HEK293 (cell line): ENCODE results near the gene CAB39L.

Experiments
- CTCF ChIA-PET: fragments of 350-600 bp; formaldehyde crosslinking; extraction: SDS; loops from one replicate; lab custom pipeline; 2021; ENCODE audit warnings: antibody characterized with exemption; lab: Yijun Ruan, JAX
- POLR2A ChIA-PET: fragments of 300-600 bp; formaldehyde crosslinking; extraction: SDS; loops from one replicate; lab custom pipeline; 2020; ENCODE audit warnings: antibody characterized with exemption, inconsistent platforms; lab: Yijun Ruan, JAX
- H3K27ac ChIP-seq: fragments of 200-500 bp; sonication (Bioruptor generic); 2 replicates; pipeline ENCODE4 v1.5.1; 2014; ENCODE audit warnings: low read depth, low read length, control low read depth, inconsistent platforms; ENCODE audit errors: extremely low read depth
- H3K36me3 ChIP-seq, 2 experiments: fragments of 200-500 bp in 1 of 2; sonication (Bioruptor generic) in 1 of 2; 1 replicate in 1 of 2; 2 replicates in 1 of 2; pipeline ENCODE4 v1.5.1; 2014 to 2017; ENCODE audit warnings: inconsistent platforms in 2 of 2, low read length in 2 of 2; ENCODE audit not compliant: control insufficient read depth in 2 of 2, insufficient read depth in 1 of 2
- H3K4me1 ChIP-seq: fragments of 200-500 bp; sonication (Bioruptor generic); 2 replicates; pipeline ENCODE4 v1.5.1; 2014; ENCODE audit warnings: mild to moderate bottlenecking, low read length, inconsistent platforms; ENCODE audit not compliant: control insufficient read depth, insufficient read depth
- H3K4me3 ChIP-seq: 2 replicates; pipeline ENCODE4 v1.5.1; 2011; ENCODE audit warnings: low read depth, mild to moderate bottlenecking, control low read depth, low read length, moderate library complexity
- H3K9me3 ChIP-seq: fragments of 200-500 bp; sonication (Bioruptor generic); 2 replicates; pipeline ENCODE4 v1.5.1; 2014; ENCODE audit warnings: low read depth, low read length, inconsistent platforms; ENCODE audit not compliant: control insufficient read depth, insufficient read depth
- ATF2 ChIP-seq: fragments of 450-650 bp; formaldehyde crosslinking; IDR thresholded peaks from 2 replicates; pipeline ENCODE4 v1.5.1; 2016; ENCODE audit warnings: missing biosample characterization, missing genetic modification characterization, low read depth
- GLI4 ChIP-seq: fragments of 450-650 bp; formaldehyde crosslinking; IDR thresholded peaks from 2 replicates; pipeline ENCODE4 v1.5.1; 2016; ENCODE audit warnings: missing biosample characterization, missing genetic modification characterization
- GLIS1 ChIP-seq: fragments of 450-650 bp; formaldehyde crosslinking; IDR thresholded peaks from 2 replicates; pipeline ENCODE4 v1.5.1; 2016; ENCODE audit warnings: missing biosample characterization, missing genetic modification characterization
- IKZF3 ChIP-seq: fragments of 450-650 bp; IDR thresholded peaks from 2 replicates; pipeline ENCODE4 v1.5.0; 2018; ENCODE audit warnings: missing biosample characterization, mild to moderate bottlenecking, missing genetic modification characterization, moderate library complexity
- KLF10 ChIP-seq: fragments of 450-650 bp; IDR thresholded peaks from 2 replicates; pipeline ENCODE4 v1.5.1; 2018; ENCODE audit warnings: missing biosample characterization, mild to moderate bottlenecking, missing genetic modification characterization
- KLF7 ChIP-seq: fragments of 450-650 bp; formaldehyde crosslinking; IDR thresholded peaks from 2 replicates; pipeline ENCODE4 v1.5.1; 2016; ENCODE audit warnings: missing biosample characterization, missing genetic modification characterization, borderline replicate concordance
- MEIS1 ChIP-seq: sonication (generic); formaldehyde crosslinking; IDR thresholded peaks from 2 replicates; pipeline ENCODE4 v1.8.1; 2022; ENCODE audit warnings: missing genetic modification reagents, mild to moderate bottlenecking, borderline replicate concordance
- RBAK ChIP-seq: fragments of 450-650 bp; formaldehyde crosslinking; IDR thresholded peaks from 2 replicates; pipeline ENCODE4 v1.5.1; 2016; ENCODE audit warnings: missing biosample characterization, missing genetic modification characterization
- REPIN1 ChIP-seq: fragments of 450-650 bp; formaldehyde crosslinking; IDR thresholded peaks from 2 replicates; pipeline ENCODE4 v1.5.1; 2017; ENCODE audit warnings: missing biosample characterization, missing genetic modification characterization, low read depth
- SETDB1 ChIP-seq: IDR thresholded peaks from one replicate; pipeline ENCODE4 v1.6.1; 2017; ENCODE audit warnings: mild to moderate bottlenecking, low read length, moderate library complexity, mixed read lengths; ENCODE audit not compliant: insufficient read length
- TRIM28 ChIP-seq: IDR thresholded peaks from 2 replicates; pipeline ENCODE4 v1.6.1; 2011; ENCODE audit warnings: low read length, control low read depth, borderline replicate concordance
- ZBTB1 ChIP-seq: fragments of 450-650 bp; formaldehyde crosslinking; IDR thresholded peaks from 2 replicates; pipeline ENCODE4 v1.5.1; 2016; ENCODE audit warnings: missing biosample characterization, missing genetic modification characterization
- ZBTB7A ChIP-seq: fragments of 450-650 bp; formaldehyde crosslinking; IDR thresholded peaks from 2 replicates; pipeline ENCODE4 v1.5.1; 2016; ENCODE audit warnings: low read depth, missing biosample characterization, missing genetic modification characterization
- ZBTB8A ChIP-seq: fragments of 450-650 bp; formaldehyde crosslinking; IDR thresholded peaks from 2 replicates; pipeline ENCODE4 v1.5.1; 2016; ENCODE audit warnings: missing biosample characterization, missing genetic modification characterization
- ZNF133 ChIP-seq: fragments of 450-650 bp; formaldehyde crosslinking; IDR thresholded peaks from 2 replicates; pipeline ENCODE4 v1.5.1; 2016; ENCODE audit warnings: missing biosample characterization, missing genetic modification characterization
- ZNF146 ChIP-seq: fragments of 450-650 bp; formaldehyde crosslinking; IDR thresholded peaks from 2 replicates; pipeline ENCODE4 v1.5.1; 2016; ENCODE audit warnings: missing biosample characterization, missing genetic modification characterization
- ZNF155 ChIP-seq: fragments of 450-650 bp; formaldehyde crosslinking; IDR thresholded peaks from 2 replicates; pipeline ENCODE4 v1.5.1; 2016; ENCODE audit warnings: missing biosample characterization, missing genetic modification characterization
- ZNF157 ChIP-seq: fragments of 450-650 bp; formaldehyde crosslinking; IDR thresholded peaks from 2 replicates; pipeline ENCODE4 v1.5.1; 2016; ENCODE audit warnings: missing biosample characterization, missing genetic modification characterization
- ZNF18 ChIP-seq: fragments of 450-650 bp; formaldehyde crosslinking; IDR thresholded peaks from 2 replicates; pipeline ENCODE4 v1.5.1; 2016; ENCODE audit warnings: missing biosample characterization, missing genetic modification characterization
- ZNF184 ChIP-seq: fragments of 450-650 bp; IDR thresholded peaks from 2 replicates; pipeline ENCODE4 v1.5.1; 2018; ENCODE audit warnings: missing biosample characterization, mild to moderate bottlenecking, missing genetic modification characterization
- ZNF2 ChIP-seq: fragments of 450-650 bp; formaldehyde crosslinking; IDR thresholded peaks from 2 replicates; pipeline ENCODE4 v1.5.1; 2016; ENCODE audit warnings: missing biosample characterization, missing genetic modification characterization
- ZNF341 ChIP-seq: fragments of 450-650 bp; formaldehyde crosslinking; IDR thresholded peaks from 2 replicates; pipeline ENCODE4; 2016; ENCODE audit warnings: low read depth, missing biosample characterization, missing genetic modification characterization
- ZNF610 ChIP-seq: fragments of 450-650 bp; formaldehyde crosslinking; IDR thresholded peaks from 2 replicates; pipeline ENCODE4 v1.5.1; 2016; ENCODE audit warnings: missing biosample characterization, missing genetic modification characterization, borderline replicate concordance
- ZNF623 ChIP-seq: fragments of 450-650 bp; formaldehyde crosslinking; IDR thresholded peaks from 2 replicates; pipeline ENCODE4 v1.5.1; 2016; ENCODE audit warnings: missing biosample characterization, missing genetic modification characterization
- ZNF660 ChIP-seq: fragments of 450-650 bp; IDR thresholded peaks from 2 replicates; pipeline ENCODE4 v1.5.1; 2018; ENCODE audit warnings: missing biosample characterization, mild to moderate bottlenecking, missing genetic modification characterization
- ZNF692 ChIP-seq: fragments of 450-650 bp; formaldehyde crosslinking; IDR thresholded peaks from 2 replicates; pipeline ENCODE4 v1.5.1; 2016; ENCODE audit warnings: missing biosample characterization, missing genetic modification characterization
- ZNF704 ChIP-seq: fragments of 450-650 bp; formaldehyde crosslinking; IDR thresholded peaks from 2 replicates; pipeline ENCODE4 v1.5.1; 2016; ENCODE audit warnings: missing biosample characterization, missing genetic modification characterization
- ZNF776 ChIP-seq: fragments of 450-650 bp; formaldehyde crosslinking; IDR thresholded peaks from 2 replicates; pipeline ENCODE4 v1.5.0; 2017; ENCODE audit warnings: missing biosample characterization, missing genetic modification characterization, borderline replicate concordance
- ZNF785 ChIP-seq: fragments of 450-650 bp; formaldehyde crosslinking; IDR thresholded peaks from 2 replicates; pipeline ENCODE4 v1.5.1; 2016; ENCODE audit warnings: missing biosample characterization, missing genetic modification characterization
- ZXDB ChIP-seq: fragments of 450-650 bp; formaldehyde crosslinking; IDR thresholded peaks from 2 replicates; pipeline ENCODE4 v1.5.1; 2016; ENCODE audit warnings: missing biosample characterization, missing genetic modification characterization

Gene CAB39L

GRCh38 chr13:49407936-49408335, 35.9 kb downstream of the CAB39L start:
- no peak overlapping the region for H3K4me3 ChIP-seq
- POLR2A ChIA-PET = no interaction called here
- no peaks in the 10 kb centered on the region for H3K4me1 ChIP-seq
- no peaks in the 10 kb centered on the region for H3K36me3 ChIP-seq
- CTCF ChIA-PET = no interaction called here
- TF ChIP-seq ZNF146 (tag by site-specific recombination) (no peak), ZNF157 (tag by site-specific recombination) (no peak), ZNF623 (tag by site-specific recombination) (no peak), ATF2 (tag by site-specific recombination) (no peak), KLF7 (tag by site-specific recombination) (no peak), ZBTB1 (tag by site-specific recombination) (no peak), ZXDB (tag by site-specific recombination) (no peak), ZNF785 (tag by site-specific recombination) (no peak), KLF10 (tag by site-specific recombination) (no peak), ZNF610 (tag by site-specific recombination) (no peak), IKZF3 (tag by site-specific recombination) (no peak), TRIM28 (no peak)
- H3K27ac ChIP-seq = no peak overlapping the region
- H3K9me3 ChIP-seq = no peaks in the 10 kb centered on the region

DNA sequence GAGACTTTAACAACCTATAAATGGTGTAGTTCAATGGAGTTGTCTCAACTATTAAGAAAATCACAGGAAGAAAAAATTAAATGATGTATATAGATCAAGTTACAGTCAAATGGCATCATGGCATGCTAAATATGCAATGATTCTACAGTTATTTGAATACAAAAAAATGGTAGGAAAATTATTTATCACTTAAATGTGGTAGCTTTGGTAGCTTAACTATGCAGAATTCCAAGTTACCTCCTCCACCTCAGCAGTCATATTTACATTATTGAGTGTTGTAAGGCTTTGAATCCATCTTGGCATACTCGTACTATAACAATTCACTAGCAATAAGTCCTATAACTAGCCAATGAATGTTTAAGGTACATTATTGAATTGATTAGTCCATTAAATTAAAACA, 36.8 kb downstream of the CAB39L start:
- Histone ChIP-seq H3K9me3 (no peaks in the 10 kb centered on the region), H3K4me1 (no peaks in the 10 kb centered on the region), H3K4me3 (no peak overlapping the region), H3K27ac (no peak overlapping the region), H3K36me3 (no peaks in the 10 kb centered on the region)
- TF ChIP-seq ZNF660 (tag by site-specific recombination) (no peak), RBAK (tag by site-specific recombination) (no peak)
- POLR2A ChIA-PET = no interaction called here
- CTCF ChIA-PET = no interaction called here

DNA sequence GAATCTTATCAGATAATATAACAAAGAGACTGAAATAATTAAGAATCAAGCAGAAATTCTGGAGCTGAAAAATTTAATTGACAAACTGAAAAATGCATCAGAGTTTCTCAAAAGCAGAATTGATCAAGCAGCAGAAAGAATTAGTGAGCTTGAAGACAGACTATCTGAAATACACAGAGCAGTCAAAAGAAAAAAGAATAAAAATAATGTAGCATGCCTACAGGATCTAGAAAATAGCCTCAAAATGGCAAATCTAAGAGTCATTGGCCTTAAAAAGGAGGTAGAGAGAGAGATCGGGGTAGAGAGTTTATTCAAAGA, 39.2 kb downstream of the CAB39L start:
- no peaks in the 10 kb centered on the region for H3K4me1 ChIP-seq
- H3K4me3 ChIP-seq = no peak overlapping the region
- POLR2A ChIA-PET = no interaction called here
- no peaks in the 10 kb centered on the region for H3K36me3 ChIP-seq
- no peak for TF ChIP-seq ZNF692
- TF ChIP-seq GLI4 = no peak
- TF ChIP-seq ZNF133 (tag by site-specific recombination) = no peak
- no peak for TF ChIP-seq SETDB1
- TF ChIP-seq ZNF341 (tag by site-specific recombination) = no peak
- no peak for TF ChIP-seq ZNF704 (tag by site-specific recombination)
- TF ChIP-seq ZBTB1 (tag by site-specific recombination) = no peak
- no peak for TF ChIP-seq MEIS1 (CRISPR knock-in tag)
- no peak for TF ChIP-seq ZNF2 (tag by site-specific recombination)
- TF ChIP-seq ZNF184 = no peak
- TF ChIP-seq ZNF776 (tag by site-specific recombination) = no peak
- TF ChIP-seq ZNF18 (tag by site-specific recombination) = no peak
- TF ChIP-seq ZNF155 (tag by site-specific recombination) = no peak
- no peak for TF ChIP-seq ZBTB7A (tag by site-specific recombination)
- no peak for TF ChIP-seq GLIS1
- TF ChIP-seq REPIN1 (tag by site-specific recombination) = no peak
- no peak for TF ChIP-seq ZBTB8A (tag by site-specific recombination)
- H3K27ac ChIP-seq = no peak overlapping the region
- no peaks in the 10 kb centered on the region for H3K9me3 ChIP-seq
- CTCF ChIA-PET = no interaction called here
